Activated effector memory CD4-positive, alpha-beta T cell treated with Interleukin-2 at 50 U/mL for 16 hours (primary cell): ENCODE data around the gene ZP2.
"Not testable (repeated sequence)": the region's sequence is repeated elsewhere in the genome, so short reads cannot be mapped to it uniquely, and the experiment has no call there.

Experiments used
- DNase-seq: peaks from one replicate; pipeline ENCODE4 v3.0.0-alpha.2; 2020

The ZP2 gene

GRCh38 chr16:21214086-21214485, 2.7 kb upstream of the ZP2 start:
- no peak for DNase-seq

GRCh38 chr16:21208446-21209230, 2.7 kb downstream of the ZP2 start:
- no peak for DNase-seq

GRCh38 chr16:21206550-21206949, 4.8 kb downstream of the ZP2 start:
- DNase-seq = no peak

GRCh38 chr16:21205303-21205702, 6.1 kb downstream of the ZP2 start:
- no peak for DNase-seq

GRCh38 chr16:21203155-21203797, 8.1 kb downstream of the ZP2 start:
- DNase-seq = no peak

- DNase-seq = no peak
Measured at GRCh38 chr16:21199607-21200218, 11.7 kb downstream of the ZP2 start.

- DNase-seq = no peak
Measured at GRCh38 chr16:21197621-21198020, 13.8 kb downstream of the ZP2 start.

GRCh38 chr16:21197112-21197511, 14.3 kb downstream of the ZP2 start:
- no peak for DNase-seq

- DNase-seq = not testable (repeated sequence)
Measured at GRCh38 chr16:21195330-21195729, 16.0 kb downstream of the ZP2 start.

GRCh38 chr16:21194771-21195301, 16.5 kb downstream of the ZP2 start:
- no peak for DNase-seq

GRCh38 chr16:21192991-21193390, 18.4 kb downstream of the ZP2 start:
- no peak for DNase-seq

GRCh38 chr16:21190599-21190998, 20.8 kb downstream of the ZP2 start:
- no peak for DNase-seq

GRCh38 chr16:21190013-21190412, 21.4 kb downstream of the ZP2 start:
- DNase-seq = no peak

- DNase-seq = no peak
Measured at GRCh38 chr16:21189311-21189710, 22.1 kb downstream of the ZP2 start.

- DNase-seq = no peak
Measured at GRCh38 chr16:21186326-21186691, 25.1 kb downstream of the ZP2 start.

- DNase-seq = no peak
Measured at GRCh38 chr16:21185659-21186325, 25.6 kb downstream of the ZP2 start.

- no peak for DNase-seq
Measured at GRCh38 chr16:21184834-21185233, 26.5 kb downstream of the ZP2 start.

- no peak for DNase-seq
Measured at GRCh38 chr16:21183995-21184394, 27.4 kb downstream of the ZP2 start.

GRCh38 chr16:21179983-21180365, 31.4 kb downstream of the ZP2 start:
- no peak for DNase-seq

- DNase-seq = no peak
Measured at GRCh38 chr16:21179126-21179982, 32.0 kb downstream of the ZP2 start.

- no peak for DNase-seq
Measured at GRCh38 chr16:21175397-21175796, 36.0 kb downstream of the ZP2 start.

GRCh38 chr16:21172650-21173049, 38.7 kb downstream of the ZP2 start:
- no peak for DNase-seq
